ENCODE results near the gene GLB1L3.

GLB1L3 gene, protein sequence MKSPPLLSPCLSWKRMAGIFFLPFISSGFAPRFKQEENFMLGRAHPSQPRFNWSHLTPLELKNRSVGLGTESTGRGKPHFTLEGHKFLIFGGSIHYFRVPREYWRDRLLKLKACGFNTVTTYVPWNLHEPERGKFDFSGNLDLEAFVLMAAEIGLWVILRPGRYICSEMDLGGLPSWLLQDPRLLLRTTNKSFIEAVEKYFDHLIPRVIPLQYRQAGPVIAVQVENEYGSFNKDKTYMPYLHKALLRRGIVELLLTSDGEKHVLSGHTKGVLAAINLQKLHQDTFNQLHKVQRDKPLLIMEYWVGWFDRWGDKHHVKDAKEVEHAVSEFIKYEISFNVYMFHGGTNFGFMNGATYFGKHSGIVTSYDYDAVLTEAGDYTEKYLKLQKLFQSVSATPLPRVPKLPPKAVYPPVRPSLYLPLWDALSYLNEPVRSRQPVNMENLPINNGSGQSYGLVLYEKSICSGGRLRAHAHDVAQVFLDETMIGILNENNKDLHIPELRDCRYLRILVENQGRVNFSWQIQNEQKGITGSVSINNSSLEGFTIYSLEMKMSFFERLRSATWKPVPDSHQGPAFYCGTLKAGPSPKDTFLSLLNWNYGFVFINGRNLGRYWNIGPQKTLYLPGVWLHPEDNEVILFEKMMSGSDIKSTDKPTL

DNA sequence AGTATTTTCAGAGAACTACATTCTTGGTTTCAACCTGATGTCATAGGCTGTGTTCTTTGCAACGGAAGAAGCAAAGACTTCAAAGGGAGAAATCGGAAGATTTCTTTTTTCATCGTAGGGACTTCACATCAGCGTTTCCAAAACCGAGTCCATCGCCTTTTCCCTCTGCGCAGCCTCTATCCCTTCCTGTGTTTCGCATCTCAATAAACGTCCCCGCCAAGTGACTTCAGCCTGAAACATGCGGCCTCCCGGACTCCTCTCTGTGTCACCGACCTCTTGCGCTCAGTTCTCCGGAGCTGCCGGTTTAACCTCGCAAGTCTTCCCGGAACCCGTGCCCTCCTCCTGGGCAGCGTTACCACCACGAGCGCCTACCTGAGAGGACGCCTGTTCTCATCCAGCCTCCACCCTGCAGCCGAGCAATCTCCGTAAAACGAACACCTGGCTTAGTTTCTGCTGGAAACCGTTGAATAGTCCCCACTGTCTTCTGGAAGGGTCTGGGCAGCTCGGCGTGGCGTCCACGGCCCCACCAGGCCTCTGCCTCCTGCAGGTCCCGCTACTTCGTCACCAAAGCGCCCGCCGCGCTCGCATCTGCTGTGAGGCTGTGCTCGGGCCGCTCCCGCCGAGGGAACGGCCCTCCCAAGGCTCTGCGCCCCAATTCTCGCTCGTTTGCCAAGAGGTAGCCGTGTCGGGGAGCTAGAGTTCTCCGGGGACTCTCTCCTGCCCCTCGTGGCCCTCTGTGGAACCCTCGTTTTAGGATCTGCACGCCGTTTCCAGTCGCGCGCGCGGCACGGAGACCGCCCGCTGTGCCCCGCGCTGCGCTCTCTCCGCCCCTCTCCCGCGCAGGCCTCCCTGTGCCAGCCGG is at the start of gene GLB1L3:
GLB1L3 (plus strand) TSS at position 846 of the 862 bp plus-strand sequence. CDS start 362 bp downstream, outside the sequence.
- Histone ChIP-seq H3K36me3 (ENCODE audit: control insufficient read depth, insufficient read depth, low read length) (no peaks in the 10 kb centered on the region), H3K4me1 (ENCODE audit: control insufficient read depth, insufficient read depth, low read length) (no peaks in the 10 kb centered on the region), H3K27me3 (ENCODE audit: control insufficient read depth, insufficient read depth, low read length) (peaks cover 25% of the 10 kb centered on the region), H3K27ac (ENCODE audit: low read depth, low read length) (no peak within 1 kb of the TSS), H3K4me3 (ENCODE audit: low read length) (peak within 1 kb of the TSS; percentile 54), H3K9ac (ENCODE audit: low read length) (no peak within 1 kb of the TSS)

DNA sequence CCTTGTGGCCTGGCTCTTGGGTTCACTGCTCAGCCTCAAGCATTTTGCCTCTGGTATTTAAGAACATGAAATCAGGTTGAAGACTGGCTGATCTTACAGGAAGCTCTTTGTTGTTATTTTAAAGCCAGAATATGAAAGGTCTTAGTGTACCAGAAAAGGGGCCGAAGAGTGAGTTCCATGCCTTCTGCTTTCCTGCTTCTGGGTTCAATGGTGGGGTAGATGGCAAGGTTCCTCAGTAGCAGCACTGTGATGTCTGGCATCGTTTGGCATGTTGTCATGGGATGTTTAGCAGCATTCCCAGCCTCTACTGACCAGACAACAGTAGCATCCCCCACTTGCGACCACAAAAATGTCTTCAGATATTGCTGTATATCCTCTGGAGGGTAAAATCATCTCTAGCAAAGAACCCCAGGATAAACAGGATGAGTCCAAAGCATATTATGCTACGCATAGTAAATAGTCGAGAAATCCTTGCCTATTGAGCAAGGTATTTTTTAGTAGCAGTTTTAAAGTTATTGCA is 49.3 kb upstream of the GLB1L3 start:
- Histone ChIP-seq H3K27ac (ENCODE audit: low read depth, low read length) (no peak overlapping the region), H3K36me3 (ENCODE audit: control insufficient read depth, insufficient read depth, low read length) (no peaks in the 10 kb centered on the region), H3K9ac (ENCODE audit: low read length) (no peak overlapping the region), H3K4me1 (ENCODE audit: control insufficient read depth, insufficient read depth, low read length) (peaks cover 11% of the 10 kb centered on the region), H3K27me3 (ENCODE audit: control insufficient read depth, insufficient read depth, low read length) (no peaks in the 10 kb centered on the region), H3K4me3 (ENCODE audit: low read length) (no peak overlapping the region)

DNA sequence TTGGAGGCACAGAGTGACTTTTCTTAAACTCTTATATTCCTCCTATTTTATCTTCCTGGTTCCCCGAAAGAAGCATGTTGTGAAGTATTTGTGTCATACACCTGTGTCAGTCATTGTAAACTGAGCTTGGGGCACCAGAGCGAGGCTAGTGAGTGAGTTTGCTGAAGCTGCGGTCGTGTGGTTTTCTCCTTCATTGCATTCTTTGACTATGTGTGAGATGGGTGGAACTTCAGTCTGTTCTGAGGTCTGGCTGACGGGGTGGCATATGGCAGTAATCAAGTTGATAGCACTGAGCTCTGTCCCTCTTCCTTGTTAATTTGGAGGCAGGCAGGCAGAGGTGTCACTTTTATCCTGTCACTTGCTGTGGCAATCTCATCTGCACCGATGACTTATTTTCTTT is 47.6 kb upstream of the GLB1L3 start:
- H3K27me3 ChIP-seq (ENCODE audit: control insufficient read depth, insufficient read depth, low read length) = no peaks in the 10 kb centered on the region
- H3K36me3 ChIP-seq (ENCODE audit: control insufficient read depth, insufficient read depth, low read length) = no peaks in the 10 kb centered on the region
- H3K27ac ChIP-seq (ENCODE audit: low read depth, low read length) = no peak overlapping the region
- no peak overlapping the region for H3K4me3 ChIP-seq (ENCODE audit: low read length)
- peaks cover 6% of the 10 kb centered on the region for H3K4me1 ChIP-seq (ENCODE audit: control insufficient read depth, insufficient read depth, low read length)
- no peak overlapping the region for H3K9ac ChIP-seq (ENCODE audit: low read length)

DNA sequence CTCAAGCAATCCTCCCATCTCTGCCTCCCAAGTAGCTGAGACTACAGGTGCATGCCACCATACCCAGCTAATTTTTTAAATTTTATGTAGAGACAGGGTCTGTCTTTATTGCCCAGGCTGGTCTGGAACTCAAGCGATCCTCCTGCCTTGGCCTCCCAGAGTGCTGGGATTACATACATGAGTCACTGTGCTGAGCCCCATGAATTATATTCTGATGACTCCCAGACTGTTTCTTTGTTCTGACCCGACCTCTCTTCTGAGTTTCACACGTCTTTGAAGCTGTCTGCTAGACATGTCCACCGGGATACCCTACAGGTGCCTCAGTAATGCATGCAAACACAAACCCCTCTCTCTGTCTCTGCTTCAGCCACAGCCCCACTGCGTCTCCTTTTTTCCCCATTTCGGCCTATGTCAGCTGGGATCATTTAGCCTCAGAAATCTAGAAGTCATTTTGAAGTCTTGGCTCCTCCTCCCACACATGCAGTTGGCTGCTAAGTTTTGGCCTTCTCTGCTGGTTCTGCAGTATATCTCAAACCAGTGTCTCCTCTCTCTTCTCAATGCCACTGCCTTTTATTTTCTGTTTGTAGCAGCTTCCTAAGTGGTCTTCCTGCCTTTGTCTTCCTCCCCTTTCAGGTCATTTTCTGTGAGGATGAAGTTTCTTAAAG is 46.9 kb upstream of the GLB1L3 start:
- peaks cover 6% of the 10 kb centered on the region for H3K4me1 ChIP-seq (ENCODE audit: control insufficient read depth, insufficient read depth, low read length)
- H3K27ac ChIP-seq (ENCODE audit: low read depth, low read length) = no peak overlapping the region
- H3K9ac ChIP-seq (ENCODE audit: low read length) = no peak overlapping the region
- H3K27me3 ChIP-seq (ENCODE audit: control insufficient read depth, insufficient read depth, low read length) = no peaks in the 10 kb centered on the region
- no peaks in the 10 kb centered on the region for H3K36me3 ChIP-seq (ENCODE audit: control insufficient read depth, insufficient read depth, low read length)
- H3K4me3 ChIP-seq (ENCODE audit: low read length) = no peak overlapping the region

DNA sequence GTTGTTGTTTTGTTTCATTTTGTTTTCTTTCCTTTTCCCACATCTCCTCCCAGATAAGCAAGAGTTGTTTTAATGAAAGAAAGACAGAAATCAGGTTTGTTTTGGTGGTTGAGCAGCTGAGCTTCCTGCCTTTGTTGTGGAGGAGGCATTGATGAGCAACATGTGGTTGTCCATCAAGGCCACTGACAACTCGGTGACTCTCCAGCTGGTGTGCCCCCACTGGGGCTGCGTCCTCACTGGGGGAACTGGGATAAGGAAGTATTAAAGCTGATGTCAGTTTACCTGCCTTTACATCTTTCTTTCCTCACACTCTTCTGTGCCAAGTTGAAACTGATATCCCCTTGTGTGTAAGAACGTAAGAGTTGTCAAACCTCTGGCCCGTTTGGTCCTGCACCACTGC is 45.8 kb upstream of the GLB1L3 start:
- no peak overlapping the region for H3K9ac ChIP-seq (ENCODE audit: low read length)
- no peaks in the 10 kb centered on the region for H3K27me3 ChIP-seq (ENCODE audit: control insufficient read depth, insufficient read depth, low read length)
- peaks cover 6% of the 10 kb centered on the region for H3K4me1 ChIP-seq (ENCODE audit: control insufficient read depth, insufficient read depth, low read length)
- H3K36me3 ChIP-seq (ENCODE audit: control insufficient read depth, insufficient read depth, low read length) = peaks cover 5% of the 10 kb centered on the region
- no peak overlapping the region for H3K4me3 ChIP-seq (ENCODE audit: low read length)
- H3K27ac ChIP-seq (ENCODE audit: low read depth, low read length) = no peak overlapping the region

DNA sequence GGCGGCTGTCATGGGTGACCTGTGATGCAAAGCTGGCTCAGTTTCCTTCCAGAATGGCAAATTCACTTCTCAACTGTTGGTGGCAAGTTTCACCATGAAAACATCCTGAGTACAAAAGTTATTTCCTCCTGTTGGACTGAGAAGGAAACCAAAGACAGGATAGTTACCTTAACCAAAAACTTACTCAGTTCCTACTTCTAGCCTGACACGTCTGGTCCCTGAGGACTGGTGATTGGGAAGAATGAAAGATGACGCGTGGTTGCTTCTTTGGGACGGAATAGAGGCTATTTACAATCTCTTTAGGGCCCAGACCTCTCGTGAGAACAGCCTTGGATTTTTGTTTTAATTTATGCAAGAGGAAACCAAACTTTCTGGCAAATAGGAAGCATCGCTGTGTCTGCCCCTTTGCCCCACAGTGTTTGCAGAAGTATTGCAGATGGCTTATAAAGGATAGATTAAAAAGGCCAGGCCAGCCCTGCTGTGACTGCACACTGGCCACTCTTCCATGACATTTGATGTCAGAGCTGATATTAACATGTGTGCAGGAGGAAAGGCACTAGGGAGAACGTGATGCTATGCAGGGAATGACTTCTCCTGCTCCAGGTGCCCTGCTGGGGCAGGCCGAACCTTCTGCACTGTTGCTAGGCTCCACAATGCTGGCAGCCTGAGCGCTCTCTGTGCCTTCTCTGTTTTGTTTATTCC is 44.1 kb upstream of the GLB1L3 start:
- Histone ChIP-seq H3K4me3 (ENCODE audit: low read length) (no peak overlapping the region), H3K4me1 (ENCODE audit: control insufficient read depth, insufficient read depth, low read length) (no peaks in the 10 kb centered on the region), H3K36me3 (ENCODE audit: control insufficient read depth, insufficient read depth, low read length) (peaks cover 5% of the 10 kb centered on the region), H3K27ac (ENCODE audit: low read depth, low read length) (no peak overlapping the region), H3K9ac (ENCODE audit: low read length) (no peak overlapping the region), H3K27me3 (ENCODE audit: control insufficient read depth, insufficient read depth, low read length) (no peaks in the 10 kb centered on the region)

DNA sequence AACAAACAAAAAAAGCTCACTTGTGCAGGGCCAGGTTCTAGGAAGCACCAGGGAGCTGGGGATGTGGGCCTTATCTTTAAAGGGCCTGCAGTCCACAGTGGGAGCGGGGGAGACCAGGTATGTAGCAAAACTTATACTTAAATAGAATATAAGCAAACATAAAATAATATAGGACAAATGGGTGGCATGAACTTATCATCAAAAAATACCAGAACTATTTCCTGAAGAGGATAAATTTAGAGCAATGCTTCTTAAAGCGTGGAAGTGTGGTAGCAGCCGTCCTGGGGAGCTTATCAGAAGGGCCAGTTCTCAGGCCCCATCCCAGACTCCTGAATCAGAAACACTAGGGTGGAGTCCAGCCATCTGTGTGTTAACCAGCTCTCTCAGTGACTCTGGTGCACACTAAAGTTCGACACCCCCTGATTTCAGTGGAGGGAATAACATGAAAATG is 42.4 kb upstream of the GLB1L3 start:
- no peak overlapping the region for H3K27ac ChIP-seq (ENCODE audit: low read depth, low read length)
- H3K9ac ChIP-seq (ENCODE audit: low read length) = no peak overlapping the region
- no peaks in the 10 kb centered on the region for H3K27me3 ChIP-seq (ENCODE audit: control insufficient read depth, insufficient read depth, low read length)
- H3K4me3 ChIP-seq (ENCODE audit: low read length) = no peak overlapping the region
- H3K4me1 ChIP-seq (ENCODE audit: control insufficient read depth, insufficient read depth, low read length) = no peaks in the 10 kb centered on the region
- peaks cover 5% of the 10 kb centered on the region for H3K36me3 ChIP-seq (ENCODE audit: control insufficient read depth, insufficient read depth, low read length)

DNA sequence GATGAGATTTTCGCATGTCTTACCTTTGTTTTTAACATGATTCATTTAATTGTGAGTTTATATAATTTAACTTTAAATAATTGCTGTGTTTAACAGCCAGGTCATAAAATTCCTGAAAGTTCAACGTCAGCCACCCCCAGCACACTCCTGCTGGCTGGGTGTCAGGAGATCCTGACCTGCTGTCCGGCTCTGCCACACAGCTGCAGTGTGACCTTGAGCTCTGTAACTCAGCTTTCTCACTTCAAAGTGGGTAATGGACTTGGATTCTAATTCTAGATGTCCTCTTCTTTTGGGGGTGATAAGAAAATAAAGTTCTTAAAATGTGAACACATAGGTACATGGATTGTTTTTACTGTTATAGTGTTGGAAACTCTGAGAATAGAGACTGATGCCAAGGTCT is 40.8 kb upstream of the GLB1L3 start:
- H3K36me3 ChIP-seq (ENCODE audit: control insufficient read depth, insufficient read depth, low read length) = peaks cover 16% of the 10 kb centered on the region
- no peaks in the 10 kb centered on the region for H3K27me3 ChIP-seq (ENCODE audit: control insufficient read depth, insufficient read depth, low read length)
- H3K9ac ChIP-seq (ENCODE audit: low read length) = no peak overlapping the region
- H3K4me3 ChIP-seq (ENCODE audit: low read length) = no peak overlapping the region
- no peak overlapping the region for H3K27ac ChIP-seq (ENCODE audit: low read depth, low read length)
- no peaks in the 10 kb centered on the region for H3K4me1 ChIP-seq (ENCODE audit: control insufficient read depth, insufficient read depth, low read length)

DNA sequence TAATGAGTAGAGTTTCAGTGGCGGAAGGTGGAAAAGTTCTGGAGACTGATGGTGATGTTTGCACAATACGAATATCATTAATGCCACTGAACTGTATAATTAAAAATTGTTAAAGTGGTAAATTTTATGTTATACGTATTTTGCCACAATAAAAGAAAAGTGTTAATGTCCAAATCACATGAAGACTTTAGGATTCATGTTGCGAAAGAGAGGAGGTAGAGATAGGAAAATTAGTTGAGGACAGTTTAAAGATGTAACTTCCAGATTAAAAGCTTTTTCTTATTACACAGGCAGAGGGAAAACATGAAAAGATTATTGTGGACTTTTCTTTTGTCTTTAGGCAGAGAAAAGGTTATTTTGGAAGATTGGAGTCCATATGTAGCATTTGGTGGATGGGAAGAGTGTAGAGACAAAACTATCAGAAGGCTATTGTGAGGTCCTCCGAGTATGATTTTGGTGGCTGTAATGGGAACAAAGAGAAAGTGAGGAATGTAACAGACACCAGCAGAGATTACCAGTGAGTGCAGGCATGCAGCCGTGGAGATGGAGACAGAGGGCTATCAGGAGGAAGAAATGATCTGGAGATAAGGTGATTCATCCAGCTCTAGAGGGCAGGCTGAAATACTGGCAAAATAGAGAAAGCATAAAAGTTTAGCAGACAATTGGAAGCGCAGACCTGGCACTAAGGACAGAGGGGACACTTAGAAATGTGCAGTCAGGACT is 39.2 kb upstream of the GLB1L3 start:
- Histone ChIP-seq H3K9ac (ENCODE audit: low read length) (no peak overlapping the region), H3K27ac (ENCODE audit: low read depth, low read length) (no peak overlapping the region), H3K27me3 (ENCODE audit: control insufficient read depth, insufficient read depth, low read length) (no peaks in the 10 kb centered on the region), H3K4me3 (ENCODE audit: low read length) (no peak overlapping the region), H3K4me1 (ENCODE audit: control insufficient read depth, insufficient read depth, low read length) (no peaks in the 10 kb centered on the region), H3K36me3 (ENCODE audit: control insufficient read depth, insufficient read depth, low read length) (peaks cover 16% of the 10 kb centered on the region)

DNA sequence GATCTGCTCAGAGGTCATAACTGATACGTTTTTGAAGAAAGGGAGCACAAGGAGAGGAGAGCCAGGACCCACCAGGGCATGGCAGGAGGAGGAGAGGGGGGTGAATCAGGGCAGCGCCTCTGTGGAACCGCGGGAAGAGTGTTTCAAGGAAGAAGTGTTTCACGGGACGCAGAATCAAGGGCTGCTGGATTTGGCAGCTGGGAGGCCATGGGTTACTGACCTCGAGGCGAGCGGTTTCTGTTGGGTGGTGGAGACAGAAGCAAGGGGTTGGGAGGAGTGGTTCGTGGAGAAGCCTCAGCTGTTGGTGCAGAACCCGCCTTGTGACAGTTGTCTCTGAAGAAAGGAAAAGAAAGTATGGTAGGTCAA is 38.6 kb upstream of the GLB1L3 start:
- Histone ChIP-seq H3K27me3 (ENCODE audit: control insufficient read depth, insufficient read depth, low read length) (no peaks in the 10 kb centered on the region), H3K36me3 (ENCODE audit: control insufficient read depth, insufficient read depth, low read length) (peaks cover 16% of the 10 kb centered on the region), H3K4me3 (ENCODE audit: low read length) (no peak overlapping the region), H3K4me1 (ENCODE audit: control insufficient read depth, insufficient read depth, low read length) (no peaks in the 10 kb centered on the region), H3K27ac (ENCODE audit: low read depth, low read length) (no peak overlapping the region), H3K9ac (ENCODE audit: low read length) (no peak overlapping the region)

DNA sequence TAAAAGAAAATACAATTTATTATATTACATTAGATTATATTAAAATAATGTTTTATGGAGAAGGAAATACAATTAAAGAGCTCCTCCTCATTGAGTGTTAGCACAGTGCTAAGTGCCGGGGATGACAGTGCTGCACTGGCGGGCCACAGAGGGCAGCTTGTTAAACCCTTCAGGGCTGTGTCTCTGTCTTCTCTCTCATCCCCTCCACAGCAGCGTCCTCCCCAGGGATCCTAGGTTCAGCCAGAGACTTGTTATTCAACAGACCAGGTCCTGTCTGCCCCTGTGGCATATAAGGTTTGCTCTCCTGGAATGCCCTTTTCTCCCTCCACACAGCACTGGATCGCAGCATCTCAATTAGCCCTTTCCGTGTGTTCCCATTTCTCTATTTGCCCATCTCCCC is 37.2 kb upstream of the GLB1L3 start:
- H3K9ac ChIP-seq (ENCODE audit: low read length) = no peak overlapping the region
- H3K4me3 ChIP-seq (ENCODE audit: low read length) = no peak overlapping the region
- H3K27me3 ChIP-seq (ENCODE audit: control insufficient read depth, insufficient read depth, low read length) = no peaks in the 10 kb centered on the region
- no peaks in the 10 kb centered on the region for H3K4me1 ChIP-seq (ENCODE audit: control insufficient read depth, insufficient read depth, low read length)
- no peak overlapping the region for H3K27ac ChIP-seq (ENCODE audit: low read depth, low read length)
- peaks cover 16% of the 10 kb centered on the region for H3K36me3 ChIP-seq (ENCODE audit: control insufficient read depth, insufficient read depth, low read length)
